GM18520 (cell line): ENCODE measurements around the gene DPP8.
"Not testable (repeated sequence)": the region's sequence is repeated elsewhere in the genome, so short reads cannot be mapped to it uniquely, and the experiment has no call there.

Experiments used
- ATAC-seq: cut with Tn5 transposase; IDR thresholded peaks from one replicate; pipeline ENCODE4 v1.9.1; 2021; ENCODE audit not compliant: unreplicated experiment

DPP8 gene

DNA sequence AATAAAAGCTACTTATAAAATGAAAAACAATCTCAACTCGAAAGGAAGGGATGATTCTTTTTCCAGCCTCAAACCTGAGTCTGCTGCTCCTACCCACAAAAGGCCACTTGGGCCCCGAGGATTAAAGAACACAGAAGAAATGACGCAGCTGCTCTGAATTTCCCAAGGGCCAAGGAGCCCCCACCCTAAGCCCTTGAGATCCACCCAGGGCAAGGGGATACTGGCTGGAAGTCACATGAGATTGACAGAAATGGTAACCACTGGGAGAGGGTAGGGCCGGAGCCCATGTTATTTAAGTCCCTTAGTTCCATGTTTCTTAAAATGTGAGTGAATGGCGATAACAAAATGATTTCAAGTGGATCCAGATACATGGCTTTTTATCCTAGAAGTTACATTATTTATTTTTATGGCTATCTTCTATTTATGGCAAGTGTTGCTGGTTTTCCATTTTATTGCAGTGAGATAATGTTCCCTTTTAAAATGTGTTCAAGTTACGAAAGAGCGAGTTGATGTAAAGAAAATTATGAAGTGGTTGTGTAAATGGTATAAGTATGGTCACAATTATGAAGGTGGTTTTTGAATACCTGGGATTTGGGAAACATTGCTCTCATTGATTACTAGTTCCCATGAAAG lies 111.6 kb downstream of the DPP8 start:
- ATAC-seq, result no peak

DNA sequence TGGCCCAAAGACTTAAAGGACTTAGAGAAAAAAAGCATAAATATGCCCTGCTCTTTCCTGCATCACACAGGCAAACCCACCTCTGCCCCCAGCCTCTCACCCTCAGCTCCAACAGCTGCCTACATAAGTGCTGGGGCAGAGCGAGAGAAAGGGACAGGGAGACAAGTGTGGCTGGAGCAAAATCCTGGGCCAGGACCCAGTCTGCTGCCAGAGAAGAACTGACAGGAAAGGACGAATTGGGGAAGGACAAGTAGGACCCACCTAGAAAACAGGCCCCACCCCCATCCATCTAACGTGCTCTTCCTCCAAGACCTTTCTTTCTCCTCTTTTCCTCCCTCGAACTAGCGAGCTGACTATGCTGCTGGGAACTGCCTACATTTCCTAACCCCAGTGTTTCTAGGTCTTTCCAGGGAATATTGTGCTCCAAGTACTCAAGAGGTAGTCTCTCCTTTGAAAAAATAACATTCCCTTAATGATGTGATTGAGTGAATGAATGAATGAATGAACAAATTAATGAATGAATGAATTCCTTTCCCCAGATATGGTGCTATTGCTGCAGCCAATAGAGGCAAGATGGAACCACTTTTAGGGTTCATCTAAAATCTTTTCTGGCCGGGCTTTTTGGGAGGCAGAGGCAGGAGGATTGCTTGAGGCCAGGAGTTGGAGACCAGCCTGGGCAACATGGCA lies 113.2 kb downstream of the DPP8 start:
- no peak for ATAC-seq

- no peak for ATAC-seq
Measured at GRCh38 chr15:65402961-65403360, 114.5 kb downstream of the DPP8 start.

GRCh38 chr15:65401611-65402240 lies 115.8 kb downstream of the DPP8 start:
- ATAC-seq, result no peak

- no peak for ATAC-seq
Measured at GRCh38 chr15:65400760-65401610, 116.5 kb downstream of the DPP8 start.

GRCh38 chr15:65399997-65400396 lies 117.5 kb downstream of the DPP8 start:
- ATAC-seq, result no peak

- no peak for ATAC-seq
Measured at GRCh38 chr15:65399001-65399706, 118.3 kb downstream of the DPP8 start.

- not testable (repeated sequence) for ATAC-seq
Measured at GRCh38 chr15:65398486-65398885, 119.0 kb downstream of the DPP8 start.

DNA sequence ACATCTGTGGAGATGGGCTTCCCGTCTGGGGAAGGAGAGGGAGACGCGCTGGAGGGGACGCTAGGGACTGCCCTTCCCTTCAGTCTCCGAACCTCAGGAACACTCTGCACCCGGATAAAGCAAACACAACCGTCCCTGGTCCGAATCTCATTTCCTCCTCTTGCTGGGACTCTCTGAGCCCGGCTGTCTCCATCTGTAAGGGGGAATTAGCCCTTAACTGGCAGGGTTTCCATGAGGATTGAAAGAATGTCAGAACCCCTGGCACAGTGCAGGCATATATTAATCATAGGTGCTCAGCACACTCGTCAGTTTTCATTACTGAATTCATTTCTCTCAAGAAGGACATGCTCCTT lies 120.5 kb downstream of the DPP8 start:
- no peak for ATAC-seq

DNA sequence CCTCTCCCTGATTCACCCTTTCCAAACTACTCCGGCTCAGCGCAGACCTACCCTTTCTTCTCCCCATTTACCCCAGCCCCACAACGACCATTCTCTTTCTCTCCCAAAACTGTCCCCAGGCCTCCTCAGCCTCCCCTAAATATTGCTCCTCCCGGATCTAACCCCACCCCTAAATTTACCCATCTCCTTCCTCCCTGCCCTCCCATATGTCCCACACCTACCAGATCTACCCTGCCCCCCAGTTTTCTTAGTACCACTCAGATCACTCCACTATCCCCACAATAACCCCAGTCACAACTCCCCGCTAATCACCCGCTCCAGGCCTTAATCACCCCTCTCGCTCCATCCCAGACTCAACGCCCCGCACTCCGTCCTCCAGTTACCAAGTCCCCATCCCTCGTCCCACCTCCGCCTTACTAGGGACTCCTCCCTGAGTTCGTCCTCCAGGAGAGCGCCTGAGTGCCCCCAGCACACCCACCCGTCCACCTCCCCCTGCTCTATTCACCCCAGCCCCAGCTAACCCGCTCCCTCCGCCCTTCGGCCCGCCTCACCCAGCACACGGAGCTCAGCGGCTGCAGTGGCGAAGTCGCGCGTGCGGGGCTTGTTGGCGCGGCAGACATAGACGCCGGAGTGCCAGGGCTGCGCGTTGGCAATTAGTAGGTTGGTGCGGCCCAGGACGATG lies 121.1 kb downstream of the DPP8 start:
- ATAC-seq, result no peak

GRCh38 chr15:65395567-65396202 lies 121.8 kb downstream of the DPP8 start:
- no peak for ATAC-seq

GRCh38 chr15:65394936-65395335 lies 122.6 kb downstream of the DPP8 start:
- no peak for ATAC-seq

GRCh38 chr15:65394280-65394789 lies 123.2 kb downstream of the DPP8 start:
- no peak for ATAC-seq

DNA sequence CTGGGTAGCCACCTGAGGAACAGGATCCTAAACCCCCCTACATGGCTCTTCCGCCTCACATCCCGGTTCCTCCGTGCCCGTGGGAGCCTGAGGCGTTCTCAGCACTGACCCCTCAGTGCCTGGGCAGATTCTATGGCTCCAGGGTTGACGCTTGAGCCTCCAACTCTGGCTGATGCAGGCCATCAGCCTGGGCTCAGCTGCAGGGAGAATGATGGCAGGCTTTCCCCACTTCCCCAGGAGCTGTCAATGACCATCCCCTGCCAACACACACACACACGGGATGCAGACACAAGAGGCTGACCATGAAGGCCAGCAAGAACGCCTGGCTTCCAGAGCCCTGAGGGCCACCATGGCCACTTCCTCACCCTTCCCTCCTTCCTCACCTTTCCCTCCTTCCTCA lies 123.9 kb downstream of the DPP8 start:
- no peak for ATAC-seq

- ATAC-seq, result no peak
Measured at GRCh38 chr15:65393091-65393490, 124.4 kb downstream of the DPP8 start.
